HG02938 (cell line): ENCODE results near the gene CALR.
"Not testable (repeated sequence)": the region's sequence is repeated elsewhere in the genome, so short reads cannot be mapped to it uniquely, and the experiment has no call there.

Source experiments
- ATAC-seq: cut with Tn5 transposase; IDR thresholded peaks from one replicate; pipeline ENCODE4 v1.9.1; 2021; ENCODE audit warnings: mild to moderate bottlenecking, moderate library complexity; ENCODE audit not compliant: unreplicated experiment

Gene CALR

DNA sequence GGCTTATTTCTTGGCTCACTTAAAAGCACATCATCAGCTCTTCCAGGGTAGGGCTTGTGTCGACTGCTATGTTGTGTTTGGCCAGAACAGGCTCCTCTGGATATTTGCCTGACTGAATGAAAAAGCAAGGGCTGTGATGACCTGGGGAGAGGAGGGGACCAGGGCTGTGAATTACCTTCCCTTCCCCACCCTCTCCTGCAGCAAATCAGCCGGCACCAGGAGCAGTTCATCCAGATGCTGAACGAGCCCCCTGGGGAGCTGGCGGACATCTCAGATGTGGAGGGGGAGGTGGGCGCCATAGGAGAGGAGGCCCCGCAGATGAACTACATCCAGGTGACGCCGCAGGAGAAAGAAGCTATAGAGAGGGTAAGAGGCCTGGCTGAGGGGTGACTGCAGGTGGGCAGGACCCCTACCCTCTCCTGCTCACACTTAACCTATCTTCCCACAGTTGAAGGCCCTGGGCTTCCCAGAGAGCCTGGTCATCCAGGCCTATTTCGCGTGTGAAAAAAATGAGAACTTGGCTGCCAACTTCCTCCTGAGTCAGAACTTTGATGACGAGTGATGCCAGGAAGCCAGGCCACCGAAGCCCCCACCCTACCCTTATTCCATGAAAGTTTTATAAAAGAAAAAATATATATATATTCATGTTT, 14.2 kb downstream of the CALR start:
- ATAC-seq = no peak

GRCh38 chr19:12953138-12953798, 14.9 kb downstream of the CALR start:
- no peak for ATAC-seq

- ATAC-seq = no peak
These were observed 15.6 kb downstream of the CALR start for GRCh38 chr19:12953799-12954611.

DNA sequence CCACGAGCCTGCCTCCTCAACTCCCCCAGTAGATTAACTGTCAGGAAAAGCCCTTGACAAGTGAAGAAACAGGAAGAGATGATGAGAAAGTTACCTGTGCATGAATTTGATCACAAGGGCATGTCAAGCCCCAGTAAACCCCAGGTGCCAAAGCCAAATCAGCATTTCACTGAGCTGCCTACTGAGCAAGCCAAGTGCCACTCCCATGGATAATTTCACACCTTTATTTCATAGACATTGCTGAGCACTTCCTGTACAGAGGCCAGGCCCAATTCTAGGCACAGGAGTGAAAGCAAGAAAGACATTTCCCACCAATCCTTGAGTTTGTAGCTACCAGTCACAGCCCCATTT, 16.2 kb downstream of the CALR start:
- no peak for ATAC-seq

- ATAC-seq = not testable (repeated sequence)
These were observed 17.2 kb downstream of the CALR start for GRCh38 chr19:12955575-12955974.

DNA sequence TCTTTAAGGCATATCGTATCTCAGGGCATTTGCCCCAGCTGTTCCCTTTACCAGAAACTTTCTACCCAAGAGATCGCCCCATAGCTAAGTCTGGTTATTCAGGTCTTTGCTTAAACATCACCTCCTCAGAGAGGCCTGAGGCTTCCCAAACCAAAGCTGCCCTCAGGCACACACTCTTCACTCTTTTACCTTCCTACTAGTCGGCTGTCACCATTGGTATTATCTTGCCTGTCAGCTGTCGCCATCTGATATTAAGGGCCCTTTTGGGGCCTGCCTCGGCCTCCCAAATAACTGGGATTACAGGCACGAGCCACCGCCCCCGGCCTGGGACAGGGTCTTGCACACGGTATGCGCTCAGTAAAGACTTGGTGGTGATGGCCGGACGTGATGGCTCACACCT, 17.6 kb downstream of the CALR start:
- ATAC-seq = no peak

GRCh38 chr19:12956446-12957388, 18.3 kb downstream of the CALR start, which contains the start of gene GADD45GIP1:
Gene GADD45GIP1, minus strand, starts transcription at chr19:12957223. Its CDS starts 11 bp downstream, at chr19:12957212.
- ATAC-seq = peak; percentile 68

DNA sequence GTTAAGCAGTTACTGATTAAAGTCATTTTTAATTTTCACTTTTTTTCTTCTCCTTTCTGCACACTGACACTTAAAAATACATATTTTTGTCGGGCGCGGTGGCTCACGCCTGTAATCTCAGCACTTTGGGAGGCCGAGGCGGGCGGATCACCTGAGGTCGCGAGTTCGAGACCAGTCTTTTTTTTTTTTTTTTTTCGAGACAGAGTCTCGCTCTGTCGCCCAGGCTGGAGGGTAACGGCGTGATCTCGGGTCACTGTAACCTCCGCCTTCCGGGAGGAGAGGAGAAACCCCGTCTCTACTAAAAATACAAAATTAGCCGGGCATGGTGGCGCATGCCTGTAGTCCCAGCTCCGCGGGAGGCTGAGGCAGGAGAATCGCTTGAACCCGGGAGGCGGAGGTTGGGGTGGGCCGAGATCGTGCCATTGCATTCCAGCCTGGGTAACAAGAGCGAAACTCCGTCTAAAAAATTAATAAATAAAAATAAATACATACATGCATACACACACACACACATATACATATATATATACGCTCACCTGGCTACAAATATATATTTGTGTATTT, 19.1 kb downstream of the CALR start:
- not testable (repeated sequence) for ATAC-seq

GRCh38 chr19:12959481-12959880, 21.1 kb downstream of the CALR start:
- ATAC-seq = no peak

DNA sequence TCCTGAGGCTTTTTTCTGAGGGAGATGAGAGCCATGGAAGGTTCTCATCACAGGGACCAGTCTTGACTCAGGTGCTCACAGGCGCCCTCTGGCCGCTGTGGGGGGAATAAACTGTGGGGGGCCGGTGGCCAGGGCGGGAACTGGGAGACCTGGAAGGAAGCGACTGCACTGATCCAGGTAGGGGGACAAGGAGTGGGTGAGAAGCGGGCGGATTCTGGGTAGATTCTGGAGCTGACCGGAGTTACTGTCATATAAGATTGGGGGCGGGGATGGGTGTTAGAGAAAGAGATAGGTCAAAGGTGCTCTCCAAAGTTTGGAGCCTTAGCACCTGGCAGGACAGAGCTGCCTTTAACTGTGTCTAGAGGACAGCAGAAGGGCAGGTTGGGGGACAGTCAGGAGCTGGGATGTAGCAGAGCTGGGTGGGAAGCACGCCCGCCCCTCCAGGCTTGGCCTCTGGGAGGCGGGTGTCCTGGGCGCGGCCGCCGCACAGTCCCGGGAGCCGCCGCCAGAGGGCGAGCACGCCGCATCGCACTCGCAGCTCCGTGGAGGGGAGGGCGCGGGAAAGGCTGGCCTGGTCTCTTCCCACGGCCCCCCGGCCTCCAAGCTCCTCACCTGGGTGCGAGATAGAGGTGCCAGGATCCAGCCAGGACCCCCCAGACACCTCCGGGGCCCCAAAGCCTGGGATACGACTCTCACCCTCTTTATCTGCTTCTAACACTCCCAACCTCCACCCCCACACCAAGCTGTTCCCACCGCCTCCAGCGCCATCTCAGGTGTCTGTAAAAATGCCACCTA, 26.8 kb downstream of the CALR start:
- ATAC-seq = no peak

DNA sequence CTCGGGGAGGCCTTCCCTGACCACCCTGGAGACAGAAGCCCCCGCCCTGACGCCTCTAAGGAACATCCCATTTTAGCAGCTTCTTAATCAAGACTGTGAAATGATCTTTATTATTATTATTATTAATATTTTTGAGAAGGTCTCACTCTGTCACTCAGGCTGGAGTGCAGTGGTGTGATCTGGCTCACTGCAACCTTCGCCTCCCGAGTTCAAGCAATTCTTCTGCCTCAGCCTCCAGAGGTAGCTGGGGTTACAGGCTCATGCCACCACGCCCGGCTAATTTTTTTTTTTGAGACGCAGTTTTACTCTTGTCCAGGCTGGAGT, 27.4 kb downstream of the CALR start:
- ATAC-seq = no peak

DNA sequence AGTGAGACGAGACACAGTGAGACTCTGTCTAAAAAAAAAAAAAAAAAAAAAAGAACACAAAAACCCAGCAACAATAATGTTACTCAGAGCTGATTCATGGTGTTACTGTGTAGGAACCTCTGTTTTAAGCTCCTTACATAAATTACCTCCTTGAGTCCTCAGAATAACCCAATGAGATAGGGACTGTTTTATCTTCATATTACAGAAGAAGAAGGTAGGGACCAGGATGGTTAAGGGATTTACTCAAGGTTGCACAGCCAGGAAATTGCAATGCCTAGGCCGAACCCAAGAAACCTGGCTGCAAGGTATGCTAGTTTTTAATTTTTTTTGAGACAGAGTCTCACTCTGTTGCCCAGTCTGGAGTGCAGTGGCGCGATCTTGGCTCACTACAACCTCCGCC, 29.5 kb downstream of the CALR start:
- ATAC-seq = no peak

DNA sequence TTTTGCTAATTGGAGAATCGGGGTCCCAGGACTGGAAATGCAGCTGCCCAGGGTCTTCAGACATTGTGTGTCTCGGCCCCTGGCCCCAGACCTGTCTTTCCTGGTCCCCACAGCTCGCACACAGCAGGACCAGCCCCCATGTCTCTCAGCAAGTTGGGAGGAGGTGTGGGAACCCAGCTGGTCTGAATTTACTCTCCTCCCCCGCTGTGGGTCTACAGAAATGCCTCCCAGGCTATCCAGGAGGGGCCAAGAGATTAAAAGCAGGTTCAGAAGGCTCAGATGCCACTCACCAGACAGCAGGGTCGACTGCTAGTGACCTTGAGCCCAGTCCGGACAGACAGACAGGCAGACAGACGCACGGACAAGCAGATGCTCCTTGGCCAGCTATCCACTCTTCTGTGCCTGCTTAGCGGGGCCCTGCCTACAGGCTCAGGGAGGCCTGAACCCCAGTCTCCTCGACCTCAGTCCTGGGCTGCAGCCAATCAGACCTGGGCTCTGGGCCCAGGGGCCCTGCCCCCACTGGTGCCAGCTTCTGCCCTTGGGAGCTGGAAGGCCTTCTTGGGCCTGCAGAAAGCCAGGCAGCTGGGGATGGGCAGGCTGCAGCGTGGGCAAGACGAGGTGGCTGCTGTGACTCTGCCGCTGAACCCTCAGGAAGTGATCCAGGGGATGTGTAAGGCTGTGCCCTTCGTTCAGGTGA, 31.0 kb downstream of the CALR start, which contains the start of gene DAND5:
Gene DAND5 (plus strand): TSS at position 285 of the 697 bp plus-strand sequence. CDS start 85 bp downstream, at position 370.
- no peak for ATAC-seq

DNA sequence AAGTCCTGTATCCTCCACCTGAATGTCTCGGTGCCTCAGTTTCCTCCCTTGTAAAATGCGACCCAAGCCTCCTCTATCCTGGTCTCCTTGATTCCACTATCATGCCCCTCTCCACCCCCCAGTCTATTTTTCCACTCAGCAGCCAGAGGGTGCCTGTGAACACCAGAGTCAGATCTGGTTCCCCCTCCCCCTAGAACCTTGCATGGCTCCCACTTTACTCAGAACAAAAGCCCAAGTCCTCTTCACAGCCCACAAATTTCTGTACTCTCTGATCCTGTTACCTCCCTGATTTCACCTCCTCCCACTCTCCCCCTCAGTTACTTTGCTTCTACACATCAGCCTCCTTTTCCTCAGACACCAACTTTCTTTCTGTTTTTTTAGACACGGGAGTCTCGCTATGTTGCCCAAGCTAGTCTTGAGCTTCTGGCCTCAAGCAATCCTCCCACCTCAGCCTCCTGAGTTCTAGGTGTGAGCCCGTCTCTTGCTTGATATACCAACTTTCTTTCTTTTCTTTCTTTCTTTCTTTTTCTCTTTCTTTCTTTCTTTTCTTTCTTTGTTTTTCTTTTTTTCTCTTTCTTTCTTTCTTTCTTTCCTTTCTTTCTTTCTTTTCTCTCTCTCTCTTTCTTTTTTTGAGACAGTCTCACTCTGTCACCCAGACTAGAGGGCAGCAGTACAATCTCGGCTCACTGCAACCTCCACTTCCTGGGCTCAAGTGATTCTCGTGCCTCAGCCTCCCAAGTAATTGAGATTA, 31.8 kb downstream of the CALR start:
- no peak for ATAC-seq

- no peak for ATAC-seq
These were observed 34.8 kb downstream of the CALR start for GRCh38 chr19:12973236-12973635.

DNA sequence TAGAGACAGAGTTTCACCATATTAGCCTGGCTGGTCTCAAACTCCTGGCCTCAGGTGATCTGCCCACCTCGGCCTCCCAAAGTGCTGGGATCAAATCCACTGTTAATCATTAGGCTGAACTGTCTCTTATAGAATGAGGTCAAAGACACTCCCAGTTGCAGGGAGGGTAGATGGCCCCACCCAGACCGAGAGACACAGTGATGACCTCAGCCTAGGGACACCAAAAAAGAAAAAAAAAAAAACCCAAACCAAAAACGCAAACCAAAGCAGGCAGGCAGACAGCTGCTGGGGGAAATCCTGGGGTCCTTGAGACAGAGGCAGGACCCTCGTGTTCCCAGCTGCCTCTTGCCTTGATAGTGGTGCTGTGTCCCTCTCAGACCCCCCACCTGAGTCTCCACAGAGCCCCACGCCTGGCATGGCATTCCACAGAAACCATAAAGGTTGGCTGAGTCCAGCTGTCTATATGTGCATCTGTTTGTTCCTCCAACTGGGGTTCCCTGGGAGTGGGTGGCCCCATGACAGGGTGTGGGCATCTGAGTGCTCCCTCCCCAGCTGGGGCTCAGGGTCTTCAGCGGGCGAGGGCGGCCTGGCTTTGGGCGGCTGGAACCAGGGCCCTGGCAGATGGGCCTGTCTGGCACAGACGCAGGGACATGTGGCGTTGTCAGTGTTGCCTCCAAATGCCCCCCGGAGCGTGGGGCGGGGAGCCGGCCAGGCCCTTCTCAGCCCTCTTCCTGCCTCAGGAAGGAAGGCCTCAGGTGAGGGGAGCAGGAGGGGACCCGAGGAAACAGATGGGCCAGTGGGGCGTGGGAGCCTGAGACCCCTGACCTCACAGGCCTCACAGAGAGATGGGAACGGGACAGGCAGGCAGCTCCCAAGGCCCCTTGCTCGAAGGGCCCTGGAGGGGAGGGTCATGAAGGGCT, 36.2 kb downstream of the CALR start:
- no peak for ATAC-seq

DNA sequence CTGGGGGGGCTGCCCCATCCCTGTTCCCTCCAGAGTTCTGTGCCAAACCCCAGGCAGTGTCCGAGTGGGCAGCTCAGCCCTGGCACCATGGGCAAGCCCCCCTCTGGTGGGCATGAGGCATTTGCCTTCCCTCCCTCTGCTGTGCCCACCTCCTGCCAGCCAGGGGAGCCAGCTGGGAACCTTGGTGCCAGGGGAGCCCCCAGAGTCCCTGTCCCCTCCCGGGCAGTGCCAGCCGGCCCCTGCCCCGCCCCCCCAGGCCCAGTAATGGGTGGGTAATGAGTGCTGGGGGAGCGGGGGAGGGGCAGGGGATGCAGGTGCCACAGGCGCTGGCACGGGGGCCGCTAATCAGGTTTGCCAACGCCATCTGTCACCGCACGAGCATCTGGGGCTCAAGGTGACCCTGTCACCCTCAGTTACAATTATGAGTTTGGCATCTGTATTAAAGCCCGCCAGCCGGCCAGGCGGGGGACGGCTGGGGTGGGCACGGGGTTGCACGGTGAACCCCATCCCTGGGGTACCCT, 36.9 kb downstream of the CALR start:
- ATAC-seq = no peak
